ENCODE data around the gene THEMIS.

DNA sequence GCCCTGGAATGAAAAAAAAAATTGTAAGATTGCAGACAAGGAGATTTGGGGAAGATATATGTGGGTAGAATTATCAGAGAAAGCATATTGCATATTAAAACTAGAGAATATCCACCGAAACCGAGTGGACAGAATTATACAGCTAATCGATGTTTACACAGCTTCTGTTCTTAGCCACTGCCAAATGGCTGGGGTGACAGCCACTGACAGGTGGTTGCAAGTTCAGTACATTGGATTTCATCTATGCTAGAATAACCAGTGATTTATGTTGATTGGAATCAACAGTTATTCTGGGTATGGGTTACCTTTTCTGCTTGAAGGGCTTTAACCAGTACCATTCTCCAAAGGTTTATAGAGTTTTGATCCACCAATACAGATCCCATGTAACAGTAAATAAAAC is 48.4 kb upstream of the THEMIS start:
- no peak for TF ChIP-seq POLR2A (IDR thresholded peaks at IDR 0.05)
- TF ChIP-seq, protein P1, sequence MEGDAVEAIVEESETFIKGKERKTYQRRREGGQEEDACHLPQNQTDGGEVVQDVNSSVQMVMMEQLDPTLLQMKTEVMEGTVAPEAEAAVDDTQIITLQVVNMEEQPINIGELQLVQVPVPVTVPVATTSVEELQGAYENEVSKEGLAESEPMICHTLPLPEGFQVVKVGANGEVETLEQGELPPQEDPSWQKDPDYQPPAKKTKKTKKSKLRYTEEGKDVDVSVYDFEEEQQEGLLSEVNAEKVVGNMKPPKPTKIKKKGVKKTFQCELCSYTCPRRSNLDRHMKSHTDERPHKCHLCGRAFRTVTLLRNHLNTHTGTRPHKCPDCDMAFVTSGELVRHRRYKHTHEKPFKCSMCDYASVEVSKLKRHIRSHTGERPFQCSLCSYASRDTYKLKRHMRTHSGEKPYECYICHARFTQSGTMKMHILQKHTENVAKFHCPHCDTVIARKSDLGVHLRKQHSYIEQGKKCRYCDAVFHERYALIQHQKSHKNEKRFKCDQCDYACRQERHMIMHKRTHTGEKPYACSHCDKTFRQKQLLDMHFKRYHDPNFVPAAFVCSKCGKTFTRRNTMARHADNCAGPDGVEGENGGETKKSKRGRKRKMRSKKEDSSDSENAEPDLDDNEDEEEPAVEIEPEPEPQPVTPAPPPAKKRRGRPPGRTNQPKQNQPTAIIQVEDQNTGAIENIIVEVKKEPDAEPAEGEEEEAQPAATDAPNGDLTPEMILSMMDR (IDR thresholded peaks at IDR 0.05) = no peak

All from heart left ventricle (tissue), 13 donors.